ENCODE measurements around the gene PAX2. TPM values are rescaled to one million over a fixed set of nuclear protein-coding genes. Genes with fewer than 3 reads are reported as not detected.

The PAX2 gene
- total RNA-seq, 1 donor from 2014 or later, result 20.2 TPM

- no peak for TF ChIP-seq CTCF (conservative IDR thresholded peaks at IDR 0.05; ENCODE audit: low read depth, low read length)
- no peak for DNase-seq (ENCODE audit: low read depth)
- H3K4me3 ChIP-seq (ENCODE audit: low read depth, low read length), result no peak overlapping the region
These were observed 102.1 kb downstream of the PAX2 start for GRCh38 chr10:100847440-100847839.

GRCh38 chr10:100848770-100849169 is 103.4 kb downstream of the PAX2 start:
- no peak for DNase-seq (ENCODE audit: low read depth)

GRCh38 chr10:100858261-100858660 is 112.9 kb downstream of the PAX2 start:
- no peak overlapping the region for H3K4me3 ChIP-seq (ENCODE audit: low read depth, low read length)
- no peak for TF ChIP-seq CTCF (conservative IDR thresholded peaks at IDR 0.05; ENCODE audit: low read depth, low read length)
- no peak for DNase-seq (ENCODE audit: low read depth)

More at GRCh38 chr10:100848770-100849169, 103.4 kb downstream of the PAX2 start:
- TF ChIP-seq CTCF (conservative IDR thresholded peaks at IDR 0.05; ENCODE audit: low read depth, low read length), result no peak
- no peak overlapping the region for H3K4me3 ChIP-seq (ENCODE audit: low read depth, low read length)

- DNase-seq (ENCODE audit: low read depth), result no peak
- H3K4me3 ChIP-seq (ENCODE audit: low read depth, low read length), result no peak overlapping the region
- TF ChIP-seq CTCF (conservative IDR thresholded peaks at IDR 0.05; ENCODE audit: low read depth, low read length), result no peak
These were observed 113.5 kb downstream of the PAX2 start for GRCh38 chr10:100858747-100859483.

GRCh38 chr10:100859484-100859763 is 114.0 kb downstream of the PAX2 start:
- no peak overlapping the region for H3K4me3 ChIP-seq (ENCODE audit: low read depth, low read length)
- no peak for DNase-seq (ENCODE audit: low read depth)
- no peak for TF ChIP-seq CTCF (conservative IDR thresholded peaks at IDR 0.05; ENCODE audit: low read depth, low read length)

GRCh38 chr10:100863433-100863832 is 118.1 kb downstream of the PAX2 start:
- no peak for DNase-seq (ENCODE audit: low read depth)
- H3K4me3 ChIP-seq (ENCODE audit: low read depth, low read length), result no peak overlapping the region
- TF ChIP-seq CTCF (conservative IDR thresholded peaks at IDR 0.05; ENCODE audit: low read depth, low read length), result no peak

All from epithelial cell of proximal tubule (primary cell).